GM10266 (cell line): ENCODE data around the gene RARRES2.

Experiments
- DNase-seq: peaks from one replicate; pipeline ENCODE4 v3.0.0; 2012; ENCODE audit errors: extremely low spot score
- TF ChIP-seq, protein P1 (sequence below): IDR thresholded peaks from 2 replicates; pipeline ENCODE4 v1.5.1; 2012; ENCODE audit warnings: mild to moderate bottlenecking, low read depth; ENCODE audit not compliant: control insufficient read depth, insufficient read depth; ENCODE audit errors: missing control alignments

Gene RARRES2

DNA sequence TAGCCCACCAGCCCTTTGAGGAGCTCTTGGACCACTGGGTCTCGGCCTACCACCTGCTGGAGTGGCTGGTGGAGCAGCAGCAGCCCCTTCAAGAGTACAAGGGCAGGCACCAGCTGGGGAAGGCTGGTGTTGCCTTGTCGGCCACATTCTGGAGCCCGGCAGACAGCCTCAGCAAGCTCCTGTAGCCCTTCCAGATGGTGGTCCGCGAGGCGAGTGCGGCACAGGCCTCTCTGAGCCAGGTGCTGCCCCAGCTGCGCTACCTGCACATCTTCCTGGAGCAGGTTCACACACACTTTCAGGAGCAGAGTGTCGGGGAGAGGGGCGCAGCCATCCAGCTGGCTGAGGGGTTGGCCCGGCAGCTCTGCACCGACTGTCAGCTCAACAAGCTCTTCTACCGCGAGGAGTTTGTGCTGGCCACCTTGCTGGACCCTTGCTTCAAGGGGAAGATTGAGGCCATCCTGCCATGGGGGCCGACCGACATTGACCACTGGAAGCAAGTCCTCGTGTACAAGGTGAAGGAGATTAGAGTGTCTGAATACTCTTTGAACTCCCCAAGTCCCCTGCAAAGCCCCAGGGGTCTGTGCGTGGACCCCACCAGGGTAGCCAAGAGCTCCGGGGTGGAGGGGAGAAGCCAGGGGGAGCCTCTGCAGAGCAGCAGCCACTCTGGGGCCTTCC is 11.1 kb downstream of the RARRES2 start:
- DNase-seq = no peak
- TF ChIP-seq, protein P1, sequence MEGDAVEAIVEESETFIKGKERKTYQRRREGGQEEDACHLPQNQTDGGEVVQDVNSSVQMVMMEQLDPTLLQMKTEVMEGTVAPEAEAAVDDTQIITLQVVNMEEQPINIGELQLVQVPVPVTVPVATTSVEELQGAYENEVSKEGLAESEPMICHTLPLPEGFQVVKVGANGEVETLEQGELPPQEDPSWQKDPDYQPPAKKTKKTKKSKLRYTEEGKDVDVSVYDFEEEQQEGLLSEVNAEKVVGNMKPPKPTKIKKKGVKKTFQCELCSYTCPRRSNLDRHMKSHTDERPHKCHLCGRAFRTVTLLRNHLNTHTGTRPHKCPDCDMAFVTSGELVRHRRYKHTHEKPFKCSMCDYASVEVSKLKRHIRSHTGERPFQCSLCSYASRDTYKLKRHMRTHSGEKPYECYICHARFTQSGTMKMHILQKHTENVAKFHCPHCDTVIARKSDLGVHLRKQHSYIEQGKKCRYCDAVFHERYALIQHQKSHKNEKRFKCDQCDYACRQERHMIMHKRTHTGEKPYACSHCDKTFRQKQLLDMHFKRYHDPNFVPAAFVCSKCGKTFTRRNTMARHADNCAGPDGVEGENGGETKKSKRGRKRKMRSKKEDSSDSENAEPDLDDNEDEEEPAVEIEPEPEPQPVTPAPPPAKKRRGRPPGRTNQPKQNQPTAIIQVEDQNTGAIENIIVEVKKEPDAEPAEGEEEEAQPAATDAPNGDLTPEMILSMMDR = no peak

DNA sequence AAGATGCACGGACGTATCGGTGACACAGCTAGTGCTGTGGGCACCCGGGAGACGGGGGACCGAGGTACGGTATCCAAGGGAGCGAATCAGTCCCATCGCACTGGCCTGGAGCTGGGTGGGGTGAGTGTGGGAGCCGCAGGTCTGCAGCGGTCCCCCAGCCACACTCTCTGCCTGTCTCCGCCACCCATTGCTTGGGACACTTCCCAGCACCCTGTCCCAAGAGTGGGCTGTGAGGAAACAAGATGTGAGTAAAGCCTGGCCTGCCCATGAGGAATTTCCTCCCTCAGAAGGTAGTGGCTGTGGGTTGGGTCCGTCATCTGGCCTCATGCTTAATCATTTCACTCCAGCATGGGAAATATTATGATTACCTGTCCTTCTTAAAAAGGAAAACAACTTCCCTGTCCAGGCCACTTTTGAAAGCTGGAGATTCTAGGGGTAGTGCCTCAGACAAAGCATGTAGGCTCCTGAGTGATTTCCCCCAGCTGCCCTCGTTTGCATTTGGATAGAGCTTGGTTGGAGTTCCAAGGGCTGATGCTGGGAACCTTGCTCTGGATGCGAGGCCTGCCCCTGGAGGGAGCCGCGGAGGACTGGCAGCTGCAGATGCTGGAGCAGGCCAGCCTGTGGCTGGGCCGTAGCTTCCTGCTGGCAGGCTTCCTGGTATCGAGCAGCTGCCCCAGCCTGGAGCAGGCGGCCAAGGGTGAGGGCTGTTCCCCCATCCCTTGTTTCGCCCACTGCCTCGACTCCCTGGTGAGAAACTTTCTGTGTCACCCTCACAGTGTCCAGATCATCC is 11.9 kb downstream of the RARRES2 start:
- DNase-seq = no peak
- TF ChIP-seq, protein P1 = no peak

DNA sequence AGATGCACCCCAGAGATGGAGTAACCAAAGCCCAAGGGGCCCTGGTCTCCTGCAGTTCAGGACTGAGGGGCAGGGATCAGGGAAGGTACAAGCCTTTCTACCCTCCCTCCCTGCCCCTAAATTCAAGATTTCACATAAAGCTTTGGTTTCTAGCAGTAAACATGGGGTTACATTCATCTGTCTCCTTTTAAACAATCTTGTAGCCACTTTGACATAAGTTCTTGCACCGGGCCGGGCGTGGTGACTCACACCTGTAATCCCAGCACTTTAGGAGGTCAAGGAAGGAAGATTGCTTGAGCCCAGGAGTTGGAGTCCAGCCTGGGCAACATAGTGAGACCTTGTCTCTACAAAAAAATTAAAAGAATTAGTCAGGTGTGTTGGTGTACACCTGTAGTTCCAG is 14.1 kb downstream of the RARRES2 start:
- no peak for DNase-seq
- TF ChIP-seq, protein P1 = no peak

DNA sequence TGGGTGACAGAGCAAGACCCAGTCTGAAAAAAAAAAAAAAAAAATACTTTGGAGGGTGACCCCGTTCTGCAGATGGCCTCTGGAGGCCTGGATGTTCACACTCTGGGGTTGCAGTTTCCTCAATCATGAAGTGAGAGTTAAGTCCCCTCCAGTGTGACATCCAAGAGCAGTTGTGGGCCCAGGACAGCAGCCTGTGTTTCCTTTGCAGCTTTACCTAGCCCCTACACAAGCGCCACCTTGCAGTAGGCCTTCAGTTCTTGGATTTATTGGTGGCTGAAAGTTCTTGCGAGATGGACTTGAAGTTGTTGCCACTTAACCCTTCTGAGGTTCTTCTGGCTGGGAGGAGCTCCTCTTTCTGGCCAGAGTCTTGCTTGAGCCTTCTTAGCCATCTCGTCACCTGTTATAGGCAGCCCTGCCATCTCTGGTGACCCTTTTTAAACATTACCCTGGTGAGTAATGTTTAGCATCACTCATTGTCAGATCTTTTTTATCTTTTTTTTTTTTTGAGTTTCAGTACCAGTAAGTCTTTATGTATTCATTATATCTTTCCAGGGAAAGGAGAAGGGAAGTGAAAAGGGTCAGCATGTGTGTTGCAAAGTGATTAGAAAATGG is 14.7 kb downstream of the RARRES2 start:
- DNase-seq = no peak
- TF ChIP-seq, protein P1 = no peak

DNA sequence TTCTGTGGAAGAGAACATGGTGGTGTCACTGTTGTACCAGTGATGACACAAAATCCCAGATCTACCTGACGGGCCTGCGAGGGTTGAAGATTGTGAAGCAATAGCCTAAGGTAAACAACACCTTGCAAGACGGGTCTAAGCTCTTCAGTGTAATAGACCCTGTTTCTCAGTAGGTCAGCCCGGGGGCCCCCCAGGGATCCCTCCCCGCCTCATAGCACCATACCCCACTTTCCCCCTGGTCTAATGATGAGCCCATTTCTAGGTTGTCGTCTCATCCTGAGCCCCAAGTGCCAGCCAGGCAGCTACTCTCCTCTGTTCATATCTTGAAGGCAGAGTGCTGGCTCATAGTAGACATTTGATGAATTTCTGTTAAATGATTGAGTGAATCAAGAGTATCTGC is 15.5 kb downstream of the RARRES2 start:
- TF ChIP-seq, protein P1 = no peak
- no peak for DNase-seq

DNA sequence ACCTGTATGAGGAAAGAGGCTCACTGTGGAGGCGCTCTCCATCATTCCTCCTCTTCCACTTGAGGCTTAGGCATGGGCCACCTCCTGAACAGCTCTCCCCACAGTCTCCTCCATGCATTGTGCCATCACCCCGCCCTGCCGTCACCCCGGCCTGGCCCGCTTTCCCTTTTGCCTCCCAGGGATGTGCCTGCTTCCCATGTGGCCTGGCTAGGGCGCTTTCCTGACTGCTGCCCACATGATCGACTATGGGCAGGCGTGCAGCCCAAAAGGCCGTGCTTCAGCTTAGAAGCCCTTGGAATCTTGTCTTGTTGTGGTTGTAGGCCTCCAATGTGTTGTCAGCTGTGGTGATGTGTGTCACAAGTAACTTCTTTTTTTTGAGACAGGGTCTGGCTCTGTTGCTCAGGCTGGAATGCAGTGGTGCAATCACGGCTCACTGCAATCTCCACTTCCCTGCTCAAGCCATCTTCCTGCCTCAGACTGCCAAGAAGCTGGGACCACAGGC is 16.3 kb downstream of the RARRES2 start:
- TF ChIP-seq, protein P1 = no peak
- no peak for DNase-seq

DNA sequence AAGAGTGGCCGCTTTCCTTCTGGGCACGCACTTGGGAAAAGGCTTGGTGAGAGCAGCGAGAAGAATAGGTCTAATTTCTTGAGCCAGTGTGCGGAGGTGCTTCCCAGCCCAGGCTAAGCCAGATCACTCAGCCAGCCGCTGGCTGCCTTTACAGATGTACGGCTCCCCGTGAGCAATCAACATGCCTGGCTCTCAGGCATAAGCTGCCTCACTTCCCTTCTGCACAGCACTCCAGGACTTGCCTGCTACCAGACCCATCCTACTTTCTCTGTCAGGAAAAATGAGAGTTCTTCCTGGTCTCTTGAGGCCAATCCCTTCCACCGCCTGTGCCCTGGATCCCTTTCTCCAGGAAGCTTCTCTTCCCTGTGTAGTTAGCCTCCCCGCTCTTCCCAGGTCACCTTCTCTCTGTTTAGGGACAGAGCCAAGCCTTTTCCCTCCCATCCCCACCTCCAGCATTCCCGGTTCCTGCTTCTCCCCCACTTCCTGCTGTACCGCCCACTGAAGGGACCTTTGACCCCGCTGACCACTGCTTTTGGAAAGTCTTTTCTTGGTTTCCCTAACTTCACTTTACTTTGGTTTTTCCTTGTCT is 17.0 kb downstream of the RARRES2 start:
- TF ChIP-seq, protein P1 = no peak
- DNase-seq = peak; percentile 26
